Urinary bladder (tissue), 4 donors: ENCODE data around the gene IL21R. TPM values are rescaled to one million over a fixed set of nuclear protein-coding genes. Genes with fewer than 3 reads are reported as not detected.
"Not testable (repeated sequence)": the region's sequence is repeated elsewhere in the genome, so short reads cannot be mapped to it uniquely, and the experiment has no call there.

Source experiments
- DNase-seq: peaks from one replicate; pipeline ENCODE4 v3.0.0-alpha.2; 2015; ENCODE audit errors: extremely low spot score
- H3K27ac ChIP-seq: one replicate; pipeline ENCODE4 v1.5.1; 2013; ENCODE audit warnings: low read depth, mild to moderate bottlenecking, moderate library complexity
- H3K36me3 ChIP-seq: one replicate; pipeline ENCODE4 v1.6.1; 2013; ENCODE audit warnings: mild to moderate bottlenecking, moderate library complexity; ENCODE audit not compliant: insufficient read depth
- H3K4me1 ChIP-seq: one replicate; pipeline ENCODE4 v1.6.1; 2013; ENCODE audit warnings: mild to moderate bottlenecking, moderate library complexity; ENCODE audit not compliant: insufficient read depth
- H3K4me3 ChIP-seq: one replicate; pipeline ENCODE4 v1.5.1; 2013; ENCODE audit warnings: low read depth, low read length
- WGBS: extraction: QIAGEN DNeasy Blood & Tissue Kit; methylation state at CpG from one replicate; pipeline ENCODE4 v1.1.7; 2013; 5-methylcytosine and 5-hydroxymethylcytosine counted together
- polyA plus RNA-seq: library from polyadenylated mRNA; stranded (reverse); fragments of 200-250 nt; gene quantifications from one replicate; pipeline ENCODE4 v1.2.3, GENCODE V29; 2013
- total RNA-seq: library from RNA; depleted of rRNA; stranded (reverse); fragments of >200 nt; gene quantifications from one replicate; pipeline ENCODE4 v1.2.3, GENCODE V29; 2014
- donor health status: healthy with polysubstance abuse.
- donor health status: healthy.

IL21R gene
- total and polyA plus RNA-seq, 2 donors, result 0.27 to 0.53 TPM

DNA sequence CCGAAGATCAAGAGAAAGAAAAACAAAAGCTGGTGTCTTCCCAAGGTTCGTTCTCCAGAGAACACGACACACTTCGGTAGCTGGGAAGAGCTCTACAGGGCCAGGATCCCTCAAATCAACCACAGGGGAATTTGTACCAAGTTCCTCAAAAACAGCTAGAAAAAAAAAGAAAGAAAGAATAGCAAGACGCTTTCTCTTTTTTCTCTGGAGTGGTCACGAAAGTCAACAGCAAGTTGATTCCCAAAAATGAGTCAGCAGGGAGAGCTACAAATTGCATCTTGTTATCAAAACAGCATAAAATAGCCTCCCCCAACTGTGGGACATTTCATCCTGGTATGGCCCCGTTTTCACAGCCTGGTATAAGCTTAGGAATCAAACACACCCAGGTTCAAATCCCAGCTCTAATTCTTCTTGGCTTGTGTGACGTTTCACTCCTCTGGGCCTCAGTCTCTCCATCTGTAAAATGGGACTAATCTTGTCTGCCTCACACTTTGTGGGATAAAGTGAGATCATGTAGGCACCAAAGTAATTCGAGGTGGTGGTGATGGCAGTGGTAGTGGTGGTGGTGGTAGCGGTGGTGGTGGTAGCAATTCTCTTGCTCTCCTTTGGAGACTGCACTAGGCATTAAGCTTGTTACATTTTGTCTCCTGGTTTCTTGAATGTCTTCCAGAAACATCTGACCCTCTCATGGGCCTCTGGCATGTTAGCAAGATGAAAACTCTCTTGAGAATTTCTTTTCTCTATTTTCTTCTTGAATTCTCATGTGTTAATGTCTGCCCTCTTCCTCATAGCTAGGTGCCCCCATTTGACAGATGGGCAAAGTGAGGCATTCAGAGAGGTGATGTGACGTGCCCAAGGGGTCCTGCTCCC is 988 bp upstream of the IL21R start:
- 37% methylated on average over 11 of the region's 11 CpGs for WGBS
- Histone ChIP-seq H3K36me3 (no peaks in the 10 kb centered on the region), H3K4me3 (no peak overlapping the region), H3K4me1 (no peaks in the 10 kb centered on the region), H3K27ac (peak overlapping the region; percentile 25)
- DNase-seq, result no peak

DNA sequence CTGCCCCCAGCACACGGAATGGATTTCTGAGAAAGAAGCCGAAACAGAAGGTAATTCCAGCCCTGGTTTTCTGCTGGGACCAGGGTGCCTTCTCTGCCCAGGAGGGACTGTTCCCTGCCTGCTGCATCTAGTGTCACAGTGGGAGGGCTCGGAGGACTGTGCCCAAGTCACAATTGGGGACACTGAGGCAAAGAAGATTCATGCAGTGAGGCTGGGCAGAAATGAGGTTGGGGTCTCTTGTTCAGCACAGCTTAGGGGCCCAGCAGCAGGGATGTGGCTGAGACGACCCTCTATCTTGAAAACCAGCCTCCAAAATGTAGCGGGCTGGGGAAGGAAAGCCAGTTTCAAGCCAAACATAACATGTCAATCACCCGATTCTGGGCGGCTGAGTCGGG is 592 bp downstream of the IL21R start:
- no peaks in the 10 kb centered on the region for H3K36me3 ChIP-seq
- WGBS, result 72% methylated on average over 8 of the region's 8 CpGs
- DNase-seq, result no peak
- H3K4me3 ChIP-seq, result no peak overlapping the region
- H3K27ac ChIP-seq, result no peak overlapping the region
- no peaks in the 10 kb centered on the region for H3K4me1 ChIP-seq

DNA sequence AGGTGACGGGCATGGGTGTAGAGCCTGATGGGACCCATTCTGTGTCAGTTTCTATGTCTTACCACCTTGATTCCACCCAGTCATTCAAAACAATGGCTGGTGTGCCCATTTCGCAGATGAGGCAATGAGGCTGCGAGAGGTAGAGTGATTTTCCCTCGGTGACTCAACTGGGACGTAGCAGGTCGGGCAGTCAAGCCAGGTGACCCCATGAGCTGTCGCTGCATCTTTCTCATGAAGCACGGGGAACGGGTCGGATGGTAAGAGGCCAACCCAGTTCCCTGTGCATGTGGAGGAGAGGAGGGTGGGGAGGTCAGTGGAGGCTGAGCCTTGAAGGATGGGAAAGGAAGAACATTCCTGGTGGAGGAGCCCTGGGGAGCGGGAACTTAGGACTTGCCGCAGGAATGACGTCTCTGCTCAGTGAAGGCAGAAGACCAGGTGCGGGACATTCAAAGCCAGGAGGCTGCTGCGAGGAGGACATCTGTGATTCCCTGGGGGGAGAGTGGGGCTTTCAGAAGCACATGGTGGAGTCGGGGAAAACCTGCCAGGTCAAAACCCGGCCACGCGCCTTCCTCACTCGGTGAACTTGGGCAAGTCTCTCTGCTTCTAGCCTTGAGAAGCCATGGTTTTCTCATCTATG is 1.1 kb downstream of the IL21R start:
- no peak overlapping the region for H3K4me3 ChIP-seq
- no peak for DNase-seq
- no peaks in the 10 kb centered on the region for H3K4me1 ChIP-seq
- WGBS, result 87% methylated on average over 20 of the region's 20 CpGs
- H3K27ac ChIP-seq, result no peak overlapping the region
- H3K36me3 ChIP-seq, result no peaks in the 10 kb centered on the region

DNA sequence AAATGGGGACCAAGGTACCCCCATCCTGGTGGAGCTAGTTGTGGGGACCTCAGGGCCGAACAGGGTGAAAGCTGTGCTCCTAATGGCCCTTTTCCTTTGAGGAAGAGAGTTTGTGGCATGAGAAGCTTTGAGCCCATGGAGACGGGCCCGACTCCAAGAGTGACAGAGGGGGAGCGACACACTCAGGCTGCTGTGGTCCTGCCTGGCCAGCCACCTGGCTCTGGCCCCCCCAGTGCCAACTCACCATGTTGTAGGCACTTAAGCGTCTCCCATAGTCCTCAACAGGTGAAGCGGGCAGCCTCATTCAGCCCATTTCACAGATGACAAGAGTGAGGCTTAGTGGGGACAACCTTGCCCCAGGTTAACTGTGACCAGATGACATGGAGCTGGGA is 1.6 kb downstream of the IL21R start:
- Histone ChIP-seq H3K4me3 (no peak overlapping the region), H3K4me1 (no peaks in the 10 kb centered on the region), H3K27ac (no peak overlapping the region), H3K36me3 (no peaks in the 10 kb centered on the region)
- DNase-seq, result no peak
- 84% methylated on average over 6 of the region's 6 CpGs for WGBS

DNA sequence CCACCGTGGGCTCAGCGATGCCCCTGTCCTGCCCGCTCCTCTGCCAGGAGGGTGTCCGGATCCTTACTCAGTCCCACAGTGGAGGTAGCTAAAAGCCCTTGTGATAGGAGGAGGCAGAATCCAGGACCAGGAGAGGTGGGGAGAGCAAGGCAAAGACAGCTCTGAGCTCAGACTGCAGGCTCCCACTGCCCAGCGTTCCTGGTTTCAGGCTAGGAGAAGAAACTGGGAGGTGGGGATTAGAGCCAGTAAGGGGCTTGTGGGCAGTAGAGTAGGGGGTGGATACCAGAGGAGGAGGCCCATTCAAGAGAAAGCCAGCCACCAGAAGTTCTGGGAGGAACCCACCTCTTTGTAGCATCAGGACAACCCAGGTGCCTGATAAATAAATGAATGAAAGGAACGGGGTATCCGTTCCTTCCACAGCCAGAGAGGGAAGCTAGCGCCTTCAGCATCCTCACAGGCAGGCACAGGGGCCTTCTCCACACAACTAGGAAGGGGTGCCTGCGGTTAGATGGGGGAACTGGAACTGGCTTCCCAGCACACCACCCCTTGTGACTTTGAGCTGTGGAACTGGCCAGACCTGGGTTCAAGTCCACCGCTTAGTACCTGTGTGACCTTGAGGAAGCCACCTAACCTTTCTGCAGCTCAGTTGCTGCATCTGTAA is 2.3 kb downstream of the IL21R start:
- Histone ChIP-seq H3K36me3 (no peaks in the 10 kb centered on the region), H3K4me1 (no peaks in the 10 kb centered on the region), H3K4me3 (no peak overlapping the region), H3K27ac (no peak overlapping the region)
- no peak for DNase-seq
- WGBS, result 83% methylated on average over 10 of the region's 10 CpGs

DNA sequence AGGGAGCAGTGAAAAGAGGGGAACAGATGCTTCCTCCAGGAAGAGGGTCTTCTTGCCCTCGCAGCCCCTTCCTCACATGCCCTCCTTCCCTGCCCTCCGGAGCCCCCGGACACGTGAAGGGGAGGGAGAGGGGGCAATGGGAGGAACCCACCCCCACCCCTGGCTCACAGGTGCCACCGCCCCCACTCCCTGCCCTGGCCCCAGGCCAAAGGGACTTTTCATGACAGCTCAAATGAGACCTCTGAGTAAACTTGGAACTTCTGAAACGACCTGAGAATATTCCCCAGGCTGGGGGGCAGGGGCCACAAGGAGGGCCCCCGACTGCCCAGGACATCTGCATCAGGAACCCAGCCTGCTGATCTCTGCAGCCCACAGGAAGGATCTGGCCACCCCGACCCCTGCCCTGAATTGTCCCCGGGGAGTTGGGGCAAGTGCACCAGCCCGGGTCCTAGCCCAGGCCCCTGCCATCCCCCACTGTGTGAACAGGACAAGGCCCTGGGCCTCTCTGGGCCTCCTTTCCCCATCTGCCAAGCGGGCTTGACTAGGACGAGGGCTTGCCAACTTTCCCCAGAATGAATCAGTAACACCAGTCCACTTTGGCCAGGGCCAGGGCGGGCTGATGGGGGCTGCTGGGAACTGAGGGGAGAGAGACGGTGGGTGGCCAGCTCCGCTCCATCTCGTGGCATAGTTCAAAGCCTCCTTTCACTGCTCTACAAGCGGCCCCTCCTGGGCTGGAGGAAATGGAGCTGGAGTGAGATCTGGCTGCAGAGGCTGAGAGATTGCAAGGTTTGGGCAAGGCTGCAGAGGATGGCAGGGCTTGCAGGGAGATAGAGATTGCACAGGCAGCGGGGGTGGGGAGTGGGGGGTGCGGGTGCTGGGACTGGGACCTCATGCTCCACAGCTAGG is 3.8 kb downstream of the IL21R start:
- Histone ChIP-seq H3K27ac (no peak overlapping the region), H3K4me1 (no peaks in the 10 kb centered on the region), H3K36me3 (no peaks in the 10 kb centered on the region), H3K4me3 (no peak overlapping the region)
- 49% methylated on average over 19 of the region's 19 CpGs for WGBS
- DNase-seq, result no peak

DNA sequence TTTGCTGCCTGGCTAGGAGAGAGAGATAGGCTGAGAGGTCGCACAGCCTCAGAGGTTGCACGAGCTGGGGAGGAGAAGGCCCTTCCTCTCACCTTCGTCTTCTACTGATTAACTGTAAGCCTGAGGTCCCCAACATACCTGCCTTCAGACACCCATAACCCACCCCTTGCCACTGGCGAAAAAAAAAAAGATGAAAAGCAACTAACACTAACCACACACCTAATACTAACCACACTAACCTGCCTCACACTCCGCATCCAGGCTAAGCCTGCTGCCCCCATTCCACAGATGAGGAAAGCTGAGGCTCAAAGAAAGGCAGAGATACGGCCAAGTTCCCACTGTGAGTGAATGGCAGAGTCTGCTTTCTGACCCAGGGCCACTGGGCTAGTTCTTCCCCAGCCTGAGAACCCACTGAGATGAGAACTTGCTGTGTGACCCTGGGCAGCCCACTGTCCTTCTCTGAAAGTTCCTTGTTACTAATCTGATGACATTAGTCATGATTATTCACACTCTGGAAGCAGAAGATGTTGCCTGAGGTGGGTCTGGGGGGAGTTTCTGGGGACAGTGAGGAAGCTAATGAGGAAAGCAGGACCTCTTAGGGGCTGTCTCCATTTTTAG is 4.6 kb downstream of the IL21R start:
- H3K27ac ChIP-seq, result no peak overlapping the region
- DNase-seq, result no peak
- 64% methylated on average over 6 of the region's 6 CpGs for WGBS
- no peaks in the 10 kb centered on the region for H3K36me3 ChIP-seq
- no peaks in the 10 kb centered on the region for H3K4me1 ChIP-seq
- no peak overlapping the region for H3K4me3 ChIP-seq

DNA sequence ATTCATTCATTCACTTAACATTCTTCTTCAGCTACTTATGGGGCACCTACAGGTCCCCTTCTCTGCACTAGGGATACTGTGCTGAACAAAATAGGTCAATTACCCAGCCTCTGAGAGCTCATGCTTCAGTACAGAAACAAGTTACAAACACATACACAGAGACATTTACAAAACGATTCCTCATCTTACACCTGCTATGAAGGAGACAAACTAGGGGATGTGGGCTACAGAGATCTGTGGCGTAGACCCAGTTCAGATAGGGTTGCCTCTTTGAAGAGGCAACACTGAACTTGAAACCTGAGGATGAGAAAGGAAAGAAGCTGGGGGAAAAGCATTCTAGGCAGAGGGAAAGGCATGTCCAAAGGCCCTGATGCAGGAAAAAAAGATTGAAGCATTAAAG is 5.2 kb downstream of the IL21R start:
- Histone ChIP-seq H3K4me3 (no peak overlapping the region), H3K4me1 (no peaks in the 10 kb centered on the region), H3K27ac (no peak overlapping the region), H3K36me3 (no peaks in the 10 kb centered on the region)
- 79% methylated on average over 2 of the region's 2 CpGs for WGBS
- DNase-seq, result no peak

DNA sequence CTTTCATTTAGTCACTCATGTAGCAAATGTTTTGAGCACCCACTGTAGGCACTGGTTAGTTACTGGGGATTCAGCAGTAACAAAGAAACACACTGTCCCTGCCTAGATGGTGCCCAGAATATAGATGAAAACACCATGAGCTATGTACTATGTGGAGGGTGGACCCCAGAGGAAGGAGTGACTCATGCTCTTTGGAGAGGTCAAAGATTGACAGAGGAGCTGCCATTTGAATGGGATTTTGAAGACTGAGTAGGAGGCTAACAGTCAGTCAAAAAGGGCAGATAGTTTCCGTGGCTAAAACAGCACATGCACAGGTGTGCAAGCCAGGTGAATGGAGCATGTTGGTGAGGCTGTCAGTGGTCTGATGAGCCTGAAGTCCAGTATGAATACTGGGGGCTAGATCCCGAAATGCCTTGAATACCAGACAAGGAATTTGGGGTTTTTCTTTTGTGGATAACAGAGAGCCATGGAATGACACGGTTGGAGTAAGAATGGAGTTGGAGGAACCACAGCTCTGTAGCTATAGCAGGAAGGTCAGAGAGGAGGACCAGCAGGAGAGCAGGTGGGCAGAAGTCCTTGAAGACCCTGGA is 6.1 kb downstream of the IL21R start:
- Histone ChIP-seq H3K36me3 (no peaks in the 10 kb centered on the region), H3K4me1 (no peaks in the 10 kb centered on the region), H3K4me3 (no peak overlapping the region), H3K27ac (no peak overlapping the region)
- WGBS, result 75% methylated on average over 3 of the region's 3 CpGs
- DNase-seq, result no peak

DNA sequence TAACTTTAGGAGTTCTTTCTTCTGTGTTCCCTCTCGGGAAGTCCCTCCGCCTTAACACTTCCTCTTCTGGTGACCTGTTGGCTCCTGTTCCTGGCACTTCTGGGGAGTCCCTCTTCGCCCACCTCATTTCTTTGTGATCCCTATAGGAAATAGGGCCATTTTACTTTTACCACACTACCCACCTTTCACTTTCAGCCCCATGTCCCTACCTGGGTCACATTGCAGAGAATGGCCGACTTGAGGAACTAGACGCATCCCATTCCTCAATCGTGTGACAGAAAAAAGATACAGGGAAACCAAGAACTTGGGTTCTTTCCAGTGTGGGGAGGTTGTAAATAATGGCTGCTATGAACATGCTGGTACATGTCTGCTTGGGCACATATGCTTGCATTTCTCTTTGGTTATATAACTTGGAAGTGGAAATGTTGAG is 6.6 kb downstream of the IL21R start:
- 74% methylated on average over 6 of the region's 6 CpGs for WGBS
- Histone ChIP-seq H3K36me3 (no peaks in the 10 kb centered on the region), H3K27ac (no peak overlapping the region), H3K4me3 (no peak overlapping the region), H3K4me1 (no peaks in the 10 kb centered on the region)
- no peak for DNase-seq

DNA sequence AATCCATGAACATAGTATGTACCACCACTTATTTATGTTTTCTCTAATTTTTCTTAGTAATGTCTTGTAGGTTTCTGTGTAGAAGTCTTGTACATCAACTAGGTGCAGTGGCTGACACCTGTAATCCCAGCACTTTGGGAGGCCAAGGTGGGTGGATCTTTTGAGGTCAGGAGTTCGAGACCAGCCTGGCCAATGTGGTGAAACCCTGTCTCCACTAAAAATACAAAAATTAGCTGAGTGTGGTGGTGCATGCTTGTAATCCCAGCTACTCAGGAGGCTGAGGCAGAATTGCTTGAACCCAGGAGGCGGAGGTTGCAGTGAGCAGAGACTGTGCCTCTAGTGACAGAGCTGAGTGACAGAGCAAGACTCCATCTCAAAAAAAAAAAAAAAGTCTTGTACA is 8.0 kb downstream of the IL21R start:
- DNase-seq, H3K27ac ChIP-seq, H3K4me1 ChIP-seq, H3K4me3 ChIP-seq, H3K36me3 ChIP-seq: not testable (repeated sequence)
- WGBS, result 79% methylated on average over 2 of the region's 2 CpGs

DNA sequence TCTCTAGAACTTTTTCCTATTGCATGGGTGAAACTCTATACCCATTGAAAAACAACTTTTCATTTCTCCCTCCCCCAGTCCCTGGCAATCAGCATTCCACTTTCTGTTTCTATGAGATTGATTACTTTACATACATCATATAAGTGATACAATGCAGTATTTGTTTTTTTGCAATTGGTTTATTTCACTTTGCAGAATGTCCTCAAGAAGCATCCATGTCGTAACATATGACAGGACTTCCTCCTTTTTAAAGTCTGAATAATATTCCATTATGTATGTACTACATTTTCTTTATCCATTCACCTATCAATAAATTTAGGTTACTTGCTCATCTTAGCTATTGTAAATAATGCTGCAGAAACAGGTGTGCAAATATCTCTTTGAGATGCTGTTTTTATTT is 8.8 kb downstream of the IL21R start:
- no peaks in the 10 kb centered on the region for H3K36me3 ChIP-seq
- 89% methylated on average over 1 of the region's 1 CpG for WGBS
- H3K4me3 ChIP-seq, result no peak overlapping the region
- no peak for DNase-seq
- no peak overlapping the region for H3K27ac ChIP-seq
- H3K4me1 ChIP-seq, result no peaks in the 10 kb centered on the region

DNA sequence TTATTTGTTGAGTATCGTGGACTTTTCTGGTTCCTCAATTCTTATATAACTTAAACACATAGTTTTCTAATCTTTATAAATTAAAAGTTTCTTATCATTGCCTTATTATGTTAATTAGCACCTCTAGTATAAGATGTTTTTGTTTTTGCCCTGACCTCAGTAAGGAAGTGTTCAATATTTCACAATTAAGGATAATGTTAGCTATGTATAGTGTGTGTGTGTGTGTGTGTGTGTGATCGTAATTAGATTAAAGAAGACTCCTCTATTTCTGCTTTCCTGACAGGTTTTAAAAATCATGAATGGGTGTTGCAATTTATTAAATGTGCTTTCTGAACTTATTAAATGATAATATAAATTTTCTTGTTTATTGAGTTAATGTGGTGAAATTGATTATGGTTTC is 12.0 kb downstream of the IL21R start:
- DNase-seq, result no peak
- H3K36me3 ChIP-seq, result no peaks in the 10 kb centered on the region
- no peaks in the 10 kb centered on the region for H3K4me1 ChIP-seq
- no peak overlapping the region for H3K4me3 ChIP-seq
- WGBS, result 82% methylated on average over 2 of the region's 2 CpGs
- H3K27ac ChIP-seq, result no peak overlapping the region
